Neuronal stem cell (in vitro differentiated cells): Measurements from ENCODE around the gene TAF11.
"Not testable (repeated sequence)": the region's sequence is repeated elsewhere in the genome, so short reads cannot be mapped to it uniquely, and the experiment has no call there.

Experiments
- DNase-seq: peaks from one replicate; pipeline ENCODE4 v3.0.0-alpha.2; 2013; ENCODE audit warnings: low spot score
- H2AFZ ChIP-seq: one replicate; pipeline ENCODE4 v1.6.1; 2013; ENCODE audit warnings: mild to moderate bottlenecking, low read length, inconsistent platforms
- H2AK5ac ChIP-seq: 2 replicates; pipeline ENCODE4 v1.6.1; 2013; ENCODE audit warnings: low read depth, mild to moderate bottlenecking, inconsistent platforms, low read length, moderate library complexity, mixed read lengths
- H2BK120ac ChIP-seq: 2 replicates; pipeline ENCODE4 v1.6.1; 2013; ENCODE audit warnings: low read depth, mild to moderate bottlenecking, inconsistent platforms, low read length, moderate library complexity, mixed read lengths
- H2BK12ac ChIP-seq: one replicate; pipeline ENCODE4 v1.6.1; 2013; ENCODE audit warnings: low read length, inconsistent platforms
- H2BK15ac ChIP-seq: 2 replicates; pipeline ENCODE4 v1.6.1; 2013; ENCODE audit warnings: mild to moderate bottlenecking, low read length, inconsistent platforms, mixed read lengths
- H2BK5ac ChIP-seq: one replicate; pipeline ENCODE4 v1.6.1; 2013; ENCODE audit warnings: inconsistent platforms, mild to moderate bottlenecking, low read length, moderate library complexity
- H3K14ac ChIP-seq: one replicate; pipeline ENCODE4 v1.6.1; 2013; ENCODE audit warnings: low read length, inconsistent platforms
- H3K18ac ChIP-seq: 2 replicates; pipeline ENCODE4 v1.6.1; 2013; ENCODE audit warnings: low read length, inconsistent platforms
- H3K23ac ChIP-seq: 2 replicates; pipeline ENCODE4 v1.6.1; 2013; ENCODE audit warnings: low read depth, mild to moderate bottlenecking, mixed read lengths, low read length, inconsistent platforms; ENCODE audit not compliant: poor library complexity
- H3K27ac ChIP-seq: replicated peaks from 3 replicates; pipeline ENCODE4 v1.5.1; 2013; ENCODE audit warnings: low read length, inconsistent platforms
- H3K27me3 ChIP-seq, 3 experiments: 2 replicates each; pipeline ENCODE4 v1.6.1; 2013; ENCODE audit warnings: low read length in 3 of 3, mild to moderate bottlenecking in 2 of 3, inconsistent platforms in 1 of 3, low read depth in 1 of 3, mixed read lengths in 1 of 3, moderate library complexity in 1 of 3; ENCODE audit not compliant: control insufficient read depth in 3 of 3, insufficient read depth in 3 of 3
- H3K36me3 ChIP-seq, 2 donors: replicated peaks in 1 of 2; 2 replicates each; pipeline ENCODE4 v1.6.1; 2013; ENCODE audit warnings: low read length in 2 of 2; ENCODE audit not compliant: control insufficient read depth in 2 of 2, insufficient read depth in 2 of 2
- H3K4ac ChIP-seq: 2 replicates; pipeline ENCODE4 v1.6.1; 2013; ENCODE audit warnings: inconsistent platforms, mild to moderate bottlenecking, low read length, moderate library complexity
- H3K4me1 ChIP-seq, 2 donors: 1 replicate in 1 of 2; 2 replicates in 1 of 2; pipeline ENCODE4 v1.6.1; 2013; ENCODE audit warnings: low read length in 2 of 2, low read depth in 1 of 2; ENCODE audit not compliant: control insufficient read depth in 2 of 2, insufficient read depth in 1 of 2
- H3K4me2 ChIP-seq: one replicate; pipeline ENCODE4 v1.6.1; 2013; ENCODE audit warnings: mild to moderate bottlenecking, low read length, inconsistent platforms; ENCODE audit not compliant: insufficient read depth, poor library complexity, severe bottlenecking
- H3K4me3 ChIP-seq, 2 donors: 2 replicates each; pipeline ENCODE4 v1.5.1; 2013; ENCODE audit warnings: low read length in 2 of 2, mild to moderate bottlenecking in 2 of 2, inconsistent platforms in 1 of 2, moderate library complexity in 1 of 2
- H3K79me1 ChIP-seq: one replicate; pipeline ENCODE4 v1.6.1; 2013; ENCODE audit warnings: low read depth, mild to moderate bottlenecking, inconsistent platforms, low read length, moderate library complexity
- H3K9ac ChIP-seq: one replicate; pipeline ENCODE4 v1.6.1; 2013; ENCODE audit warnings: mild to moderate bottlenecking, low read depth, low read length, inconsistent platforms; ENCODE audit not compliant: poor library complexity
- H3K9me3 ChIP-seq, 2 donors: replicated peaks in 1 of 2; 2 replicates each; pipeline versions ENCODE3 to v1.6.1; 2013; ENCODE audit warnings: low read length in 2 of 2, mild to moderate bottlenecking in 2 of 2, inconsistent platforms in 1 of 2, low read depth in 1 of 2, mixed read lengths in 1 of 2, moderate library complexity in 1 of 2; ENCODE audit not compliant: control insufficient read depth in 2 of 2, insufficient read depth in 1 of 2
- H4K8ac ChIP-seq: one replicate; pipeline ENCODE4 v1.6.1; 2013; ENCODE audit warnings: low read depth, mild to moderate bottlenecking, inconsistent platforms, low read length, moderate library complexity
- H4K91ac ChIP-seq: one replicate; pipeline ENCODE4 v1.6.1; 2013; ENCODE audit warnings: low read length, low read depth, mild to moderate bottlenecking, inconsistent platforms; ENCODE audit not compliant: poor library complexity
- WGBS, 2 donors: extraction: QIAGEN DNeasy Blood & Tissue Kit; methylation state at CpG; one replicate each; pipeline ENCODE4 v1.1.7; 2013; ENCODE audit warnings: missing lambda C conversion rate in 2 of 2, mixed read lengths in 1 of 2; ENCODE audit not compliant: insufficient read length in 2 of 2, insufficient replicate concordance in 1 of 2; ENCODE audit errors: extremely low coverage in 2 of 2; 5-methylcytosine and 5-hydroxymethylcytosine counted together

TAF11 gene

GRCh38 chr6:34890533-34890925 is 2.7 kb upstream of the TAF11 start:
- no peak overlapping the region for H2BK5ac ChIP-seq
- H3K23ac ChIP-seq: no peak overlapping the region
- DNase-seq: no peak

GRCh38 chr6:34888874-34889555 is 1.2 kb upstream of the TAF11 start, which contains the start of gene ANKS1A:
Gene ANKS1A, plus strand, starts transcription at chr6:34889255. Its CDS starts 148 bp downstream, at chr6:34889403.
- peak within 1 kb of the TSS; percentile 91 for H2AFZ ChIP-seq
- H4K8ac ChIP-seq: no peak within 1 kb of the TSS
- peak within 1 kb of the TSS; percentile 71 to 95 for H3K4me3 ChIP-seq
- H3K9ac ChIP-seq: peak within 1 kb of the TSS; percentile 97
- no peak within 1 kb of the TSS for H4K91ac ChIP-seq
- WGBS, 2 donors: no CpG with 5 or more reads among the region's 60 CpGs
- H2BK15ac ChIP-seq: peak within 1 kb of the TSS; percentile 41
- peak within 1 kb of the TSS; percentile 90 for H3K18ac ChIP-seq
- H3K14ac ChIP-seq: no peak within 1 kb of the TSS
- peaks cover 0 to 3% of the 10 kb centered on the region in 2 donors for H3K9me3 ChIP-seq
- H3K27ac ChIP-seq: peak within 1 kb of the TSS; percentile 60
- peak; percentile 74 for DNase-seq
- H3K79me1 ChIP-seq: peaks cover 5% of the 10 kb centered on the region
- peaks cover 0 to 16% of the 10 kb centered on the region in 2 donors for H3K36me3 ChIP-seq
- H3K4ac ChIP-seq: no peak within 1 kb of the TSS
- H3K4me2 ChIP-seq: peak within 1 kb of the TSS; percentile 71
- peak within 1 kb of the TSS; percentile 21 for H2BK120ac ChIP-seq
- H3K23ac ChIP-seq: peak within 1 kb of the TSS; percentile 96
- H3K4me1 ChIP-seq: peaks cover 0 to 6% of the 10 kb centered on the region in 2 donors
- H2BK5ac ChIP-seq: no peak within 1 kb of the TSS
- H2AK5ac ChIP-seq: no peak within 1 kb of the TSS
- no peak within 1 kb of the TSS for H2BK12ac ChIP-seq
- no peaks in the 10 kb centered on the region for H3K27me3 ChIP-seq

More at GRCh38 chr6:34890533-34890925, 2.7 kb upstream of the TAF11 start:
- Histone ChIP-seq H3K9me3 (no peaks in the 10 kb centered on the region), H3K14ac (no peak overlapping the region), H3K18ac (no peak overlapping the region), H3K4me2 (no peak overlapping the region), H3K79me1 (peaks cover 5% of the 10 kb centered on the region), H3K27me3 (no peaks in the 10 kb centered on the region), H2AK5ac (no peak overlapping the region), H3K36me3 (peaks cover 0 to 1% of the 10 kb centered on the region in 2 donors), H3K4ac (no peak overlapping the region), H3K27ac (no peak overlapping the region), H2AFZ (no peak overlapping the region), H4K91ac (no peak overlapping the region), H2BK15ac (no peak overlapping the region), H3K4me1 (peaks cover 0 to 10% of the 10 kb centered on the region in 2 donors), H3K9ac (no peak overlapping the region), H2BK120ac (no peak overlapping the region), H3K4me3 (peak overlapping the region in 1 of 2 donors; percentile 71), H2BK12ac (no peak overlapping the region), H4K8ac (no peak overlapping the region)
- WGBS, 2 donors: no CpG with 5 or more reads among the region's 7 CpGs

GRCh38 chr6:34888514-34888856 is 643 bp upstream of the TAF11 start:
- Histone ChIP-seq H4K8ac (no peak overlapping the region), H3K9ac (no peak overlapping the region), H3K4me1 (peaks cover 0 to 6% of the 10 kb centered on the region in 2 donors), H4K91ac (no peak overlapping the region), H3K4me2 (peak overlapping the region; percentile 71), H2AFZ (peak overlapping the region; percentile 91), H2BK120ac (no peak overlapping the region), H2AK5ac (no peak overlapping the region), H3K4ac (no peak overlapping the region), H3K4me3 (peak overlapping the region; percentile 71 to 95), H3K9me3 (peaks cover 0 to 3% of the 10 kb centered on the region in 2 donors), H3K27me3 (no peaks in the 10 kb centered on the region), H2BK12ac (no peak overlapping the region), H2BK15ac (no peak overlapping the region), H2BK5ac (no peak overlapping the region), H3K79me1 (peaks cover 5% of the 10 kb centered on the region), H3K14ac (no peak overlapping the region), H3K27ac (peak overlapping the region; percentile 60), H3K23ac (no peak overlapping the region), H3K18ac (no peak overlapping the region), H3K36me3 (peaks cover 0 to 20% of the 10 kb centered on the region in 2 donors)
- no CpG with 5 or more reads among the region's 5 CpGs for WGBS, 2 donors
- no peak for DNase-seq

- not testable (repeated sequence) for H3K4me2 ChIP-seq, H2BK15ac ChIP-seq, H3K14ac ChIP-seq, H4K91ac ChIP-seq, H2AFZ ChIP-seq, H3K18ac ChIP-seq, H3K9me3 ChIP-seq, H2AK5ac ChIP-seq, H3K27me3 ChIP-seq, H3K4me3 ChIP-seq, H3K4ac ChIP-seq, H3K9ac ChIP-seq, H2BK120ac ChIP-seq, H4K8ac ChIP-seq, H3K23ac ChIP-seq, H3K79me1 ChIP-seq, H2BK12ac ChIP-seq, H2BK5ac ChIP-seq, H3K27ac ChIP-seq, H3K4me1 ChIP-seq, DNase-seq
- WGBS, 2 donors: no CpG with 5 or more reads among the region's 15 CpGs
- H3K36me3 ChIP-seq: peaks cover 0 to 44% of the 10 kb centered on the region in 2 donors
These were observed 2.0 kb downstream of the TAF11 start for GRCh38 chr6:34885837-34886236.
